CD4-positive, alpha-beta T cell (primary cell): ENCODE data around the gene GNG3. TPM values are rescaled to one million over a fixed set of nuclear protein-coding genes. Genes with fewer than 3 reads are reported as not detected.
"Not testable (repeated sequence)": the region's sequence is repeated elsewhere in the genome, so short reads cannot be mapped to it uniquely, and the experiment has no call there.

Source experiments
- ATAC-seq: fragments of 200-7000 bp; cut with Tn5 transposase; one replicate; pipeline ENCODE4 v1.10.0; 2022; ENCODE audit warnings: mild to moderate bottlenecking; ENCODE audit not compliant: poor library complexity
- CTCF ChIA-PET: fragments of 350-600 bp; sonication (Branson Sonifier 250); formaldehyde crosslinking; loops from one replicate; lab custom pipeline; 2021; ENCODE audit warnings: antibody characterized with exemption, inconsistent platforms; lab: Charles Lee
- POLR2A ChIA-PET: fragments of 350-600 bp; sonication (Branson Sonifier 250); formaldehyde crosslinking; loops from one replicate; lab custom pipeline; 2021; ENCODE audit warnings: antibody characterized with exemption, inconsistent platforms; lab: Charles Lee
- DNase-seq, 14 experiments: peaks; one replicate each; pipeline ENCODE4 v3.0.0-alpha.2; 2013 to 2020; ENCODE audit warnings: mixed read lengths in 2 of 14
- H3K27ac ChIP-seq, 2 donors: one replicate each; pipeline versions ENCODE4 v1.5.1 to v1.7.0; 2013; ENCODE audit warnings: low read length in 2 of 2, low read depth in 1 of 2, mild to moderate bottlenecking in 1 of 2
- H3K27me3 ChIP-seq, 2 experiments: 1 replicate in 1 of 2; 2 replicates in 1 of 2; pipeline versions ENCODE4 v1.6.1 to v1.7.0; 2013; ENCODE audit warnings: low read length in 2 of 2, control low read depth in 1 of 2, mild to moderate bottlenecking in 1 of 2, moderate library complexity in 1 of 2; ENCODE audit not compliant: insufficient read depth in 2 of 2, control insufficient read depth in 1 of 2
- H3K36me3 ChIP-seq: one replicate; pipeline ENCODE4 v1.6.1; 2013; ENCODE audit warnings: low read length, control low read depth; ENCODE audit not compliant: insufficient read depth
- H3K4me1 ChIP-seq: one replicate; pipeline ENCODE4 v1.6.1; 2013; ENCODE audit warnings: low read length, control low read depth; ENCODE audit not compliant: insufficient read depth
- H3K4me3 ChIP-seq: one replicate; pipeline ENCODE4 v1.5.1; 2013; ENCODE audit warnings: mild to moderate bottlenecking, low read length, moderate library complexity
- H3K9me3 ChIP-seq, 2 experiments: 1 replicate in 1 of 2; 2 replicates in 1 of 2; pipeline versions ENCODE4 v1.6.1 to v1.7.0; 2013; ENCODE audit warnings: low read length in 2 of 2, mild to moderate bottlenecking in 2 of 2, control low read depth in 1 of 2, moderate library complexity in 1 of 2; ENCODE audit not compliant: control insufficient read depth in 1 of 2, insufficient read depth in 1 of 2
- H3K27ac Mint-ChIP-seq: one replicate; pipeline ENCODE4 v1.8.0; 2020; ENCODE audit warnings: mixed read lengths
- H3K27me3 Mint-ChIP-seq: one replicate; pipeline ENCODE4 v1.8.0; 2021; ENCODE audit warnings: mixed read lengths
- H3K36me3 Mint-ChIP-seq: one replicate; pipeline ENCODE4 v1.8.0; 2021; ENCODE audit warnings: low read depth, mixed read lengths
- H3K4me1 Mint-ChIP-seq: one replicate; pipeline ENCODE4 v1.8.0; 2021; ENCODE audit warnings: low read depth, mixed read lengths
- H3K4me3 Mint-ChIP-seq: one replicate; pipeline ENCODE4 v1.8.0; 2020; ENCODE audit warnings: mild to moderate bottlenecking, mixed read lengths
- H3K9me3 Mint-ChIP-seq: one replicate; pipeline ENCODE4 v1.8.0; 2020; ENCODE audit warnings: mixed read lengths
- CTCF ChIP-seq: fragments of 200-600 bp; IDR thresholded peaks from one replicate; pipeline ENCODE4 v1.8.0; 2022; ENCODE audit warnings: antibody characterized with exemption, mild to moderate bottlenecking
- intact Hi-C, 2 experiments: fragments of 100-400 bp; cut with DNase I in 1 of 2; cut with micrococcal nuclease in 1 of 2; formaldehyde crosslinking; loops; one replicate each; pipeline versions ENCODE4 v1.15.1 to v1.9.0; 2023 to 2025; cut with DNase I, micrococcal nuclease
- total RNA-seq, 174 experiments: library from RNA in 2 of 174; stranded (reverse) in 2 of 174; gene quantifications; one replicate each; pipeline ENCODE4 v1.2.3 and lab custom pipeline; 2021 to 2026

GNG3 gene
- total RNA-seq, 2 experiments from 2014 or later: not detected

GRCh38 chr11:62673196-62673525, 34.3 kb upstream of the GNG3 start:
- TF ChIP-seq CTCF: no peak
- Histone ChIP-seq H3K36me3 (peaks cover 38% of the 10 kb centered on the region), H3K9me3 (no peaks in the 10 kb centered on the region), H3K4me1 (peaks cover 57% of the 10 kb centered on the region), H3K27me3 (no peaks in the 10 kb centered on the region), H3K27ac (peak overlapping the region in 1 of 2 donors; percentile 83), H3K4me3 (no peak overlapping the region)
- CTCF ChIA-PET: interaction anchor here (0.7 to 3.0 kb wide), 4 partner anchors 8 to 114 kb away, joined by 3 to 8 read pairs (median 5); partner anchors contain the start of genes C11orf98, CSKMT and TMEM179B
- Mint-ChIP-seq H3K27me3 (no peaks in the 10 kb centered on the region), H3K4me3 (peak overlapping the region; percentile 91), H3K36me3 (peaks cover 42% of the 10 kb centered on the region), H3K4me1 (peaks cover 59% of the 10 kb centered on the region), H3K9me3 (no peaks in the 10 kb centered on the region), H3K27ac (peak overlapping the region; percentile 87)
- ATAC-seq (no peak), DNase-seq (no peak)
- POLR2A ChIA-PET: interaction anchor here (0.7 to 6.4 kb wide), 10 partner anchors 8 to 183 kb away, joined by 3 to 94 read pairs (median 10); partner anchors contain the start of genes B3GAT3, C11orf98, CSKMT and EEF1G
- intact Hi-C loops: loop anchor here (5.0 kb wide), 3 partner anchors 34 to 81 kb away; partner anchors contain the start of genes BSCL2 (in 2 of the 2), GNG3 (in 2 of the 2), TUT1 (in 2 of the 2) and B3GAT3 (in 1 of the 2)

GRCh38 chr11:62675415-62675814, 32.1 kb upstream of the GNG3 start:
- ChIA-PET POLR2A (interaction anchor here (1.6 to 5.4 kb wide), 3 partner anchors 10 to 84 kb away, joined by 4 to 43 read pairs (median 8); partner anchors contain the start of genes C11orf98, CSKMT, HNRNPUL2 and TUT1), CTCF (interaction anchor here (0.9 kb wide), 1 partner anchor 19 kb away, joined by 3 read pairs; no protein-coding TSS in a partner anchor)
- H3K27ac ChIP-seq, H3K4me3 ChIP-seq, H3K27me3 Mint-ChIP-seq, H3K27me3 ChIP-seq, H3K9me3 ChIP-seq, ATAC-seq, DNase-seq, H3K9me3 Mint-ChIP-seq, H3K27ac Mint-ChIP-seq, intact Hi-C loops: not testable (repeated sequence)
- H3K36me3 Mint-ChIP-seq: peaks cover 53% of the 10 kb centered on the region
- peaks cover 40% of the 10 kb centered on the region for H3K36me3 ChIP-seq
- peaks cover 65% of the 10 kb centered on the region for H3K4me1 Mint-ChIP-seq
- H3K4me1 ChIP-seq: peaks cover 53% of the 10 kb centered on the region
- H3K4me3 Mint-ChIP-seq: peak overlapping the region; percentile 26

- intact Hi-C loops: no loop called here
- peaks cover 61% of the 10 kb centered on the region for H3K4me1 Mint-ChIP-seq
- H3K4me3 Mint-ChIP-seq: peak overlapping the region; percentile 91
- H3K9me3 ChIP-seq: no peaks in the 10 kb centered on the region
- H3K36me3 ChIP-seq: peaks cover 40% of the 10 kb centered on the region
- ATAC-seq (no peak), DNase-seq (no peak)
- POLR2A ChIA-PET: interaction anchor here (0.5 to 5.4 kb wide), 5 partner anchors 10 to 85 kb away, joined by 3 to 43 read pairs (median 5); partner anchors contain the start of genes C11orf98, CSKMT, HNRNPUL2 and TUT1
- H3K4me3 ChIP-seq: no peak overlapping the region
- no peaks in the 10 kb centered on the region for H3K27me3 Mint-ChIP-seq
- TF ChIP-seq CTCF: no peak
- no peaks in the 10 kb centered on the region for H3K9me3 Mint-ChIP-seq
- peaks cover 46% of the 10 kb centered on the region for H3K36me3 Mint-ChIP-seq
- H3K27ac ChIP-seq: peak overlapping the region in 1 of 2 donors; percentile 4
- CTCF ChIA-PET: interaction anchor here (0.6 to 0.8 kb wide), 2 partner anchors 53 to 1250 kb away, joined by 3 read pairs; no protein-coding TSS in a partner anchor
- H3K27ac Mint-ChIP-seq: peak overlapping the region; percentile 87
- peaks cover 49% of the 10 kb centered on the region for H3K4me1 ChIP-seq
- H3K27me3 ChIP-seq: no peaks in the 10 kb centered on the region
Observed at GRCh38 chr11:62676698-62677097, 30.8 kb upstream of the GNG3 start.
